BJ (cell line): Measurements from ENCODE around the gene CNIH3. TPM values are rescaled to one million over a fixed set of nuclear protein-coding genes. Genes with fewer than 3 reads are reported as not detected.

Source experiments
- CTCF ChIA-PET: fragments of 350-600 bp; formaldehyde crosslinking; extraction: SDS; loops from one replicate; lab custom pipeline; 2021; ENCODE audit warnings: antibody characterized with exemption, inconsistent platforms; lab: Yijun Ruan, JAX
- POLR2A ChIA-PET: fragments of 300-600 bp; sonication (Branson Sonifier 250); formaldehyde crosslinking; extraction: SDS; loops from one replicate; lab custom pipeline; 2021; ENCODE audit warnings: antibody characterized with exemption; lab: Charles Lee
- DNase-seq: peaks from one replicate; pipeline ENCODE4 v3.0.0-alpha.2; 2011; ENCODE audit warnings: low read depth
- H3K27me3 ChIP-seq: 2 replicates; pipeline ENCODE4 v1.6.0; 2011; ENCODE audit warnings: low read length; ENCODE audit not compliant: control insufficient read depth, insufficient read depth
- H3K36me3 ChIP-seq: 2 replicates; pipeline ENCODE4 v1.5.1; 2011; ENCODE audit warnings: low read length; ENCODE audit not compliant: control insufficient read depth, insufficient read depth
- H3K4me3 ChIP-seq: 2 replicates; pipeline ENCODE4 v1.5.1; 2011; ENCODE audit warnings: low read depth, mild to moderate bottlenecking, control low read depth, low read length
- polyA plus RNA-seq: library from polyadenylated mRNA; depleted of rRNA; stranded (reverse); fragments of >200 nt; gene quantifications from 2 replicates; pipeline ENCODE4 v1.2.3, GENCODE V29; 2011
- TF ChIP-seq, protein P1 (sequence below): IDR thresholded peaks from 2 replicates; pipeline ENCODE4 v1.5.1; 2011; ENCODE audit warnings: low read depth, mild to moderate bottlenecking, control low read depth, inconsistent platforms, low read length, moderate library complexity; ENCODE audit not compliant: insufficient read depth

Gene CNIH3
- polyA plus RNA-seq, 1 experiment: 2.9 TPM

DNA sequence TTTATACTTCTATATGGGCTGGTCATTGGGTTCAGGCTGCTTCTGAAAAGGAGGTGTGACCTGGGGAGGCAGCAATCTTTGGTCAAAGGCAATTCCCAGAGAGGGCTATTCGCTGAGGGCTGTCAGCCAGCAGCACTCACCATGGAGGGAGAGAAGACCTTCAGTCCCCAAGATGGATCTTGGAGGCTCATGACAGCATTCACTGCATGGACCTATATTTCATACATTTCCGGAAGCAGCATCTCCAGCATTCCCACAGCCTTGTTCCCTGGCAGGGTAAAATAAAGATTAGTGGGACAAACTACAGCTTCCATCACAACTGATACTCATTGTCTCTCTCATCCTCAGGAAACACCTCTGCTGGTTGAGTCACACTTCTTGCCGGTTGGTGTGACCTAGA is 146.6 kb downstream of the CNIH3 start:
- no peaks in the 10 kb centered on the region for H3K27me3 ChIP-seq

DNA sequence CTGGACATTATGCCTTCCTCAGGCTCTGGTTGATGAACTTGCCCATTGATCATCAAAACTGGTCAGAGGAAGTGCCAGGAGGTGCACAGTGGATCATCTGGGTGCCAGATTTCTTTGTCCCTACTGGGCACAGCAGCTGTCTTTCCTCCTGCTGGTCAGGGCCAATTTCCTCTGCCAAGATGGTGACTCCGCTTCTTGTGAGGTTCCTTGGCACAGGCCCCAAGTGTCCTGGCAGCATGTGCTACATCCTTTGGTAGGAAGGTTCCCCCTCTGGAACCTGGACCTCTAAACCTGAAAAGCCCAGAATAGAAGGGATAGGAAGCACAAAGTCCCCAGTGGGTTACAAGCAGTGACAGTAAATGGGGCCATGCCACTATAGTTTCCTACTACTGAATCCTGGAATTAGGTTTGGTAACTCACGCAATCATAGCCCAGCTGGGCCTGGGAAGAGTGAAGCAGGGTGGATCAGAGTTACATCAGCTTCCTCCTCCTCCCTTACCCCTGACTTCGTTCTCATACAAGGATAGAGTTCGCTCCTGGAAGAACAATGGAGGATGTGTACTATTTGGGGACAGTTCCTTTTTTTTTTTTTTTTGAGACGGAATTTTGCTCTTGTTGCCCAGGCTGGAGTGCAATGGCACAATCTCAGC is 147.1 kb downstream of the CNIH3 start:
- DNase-seq: no peak
- CTCF ChIA-PET: interaction anchor here (1.0 to 1.2 kb wide), 2 partner anchors 10 to 12 kb away, joined by 3 to 4 read pairs; no protein-coding TSS in a partner anchor
- TF ChIP-seq, protein P1, sequence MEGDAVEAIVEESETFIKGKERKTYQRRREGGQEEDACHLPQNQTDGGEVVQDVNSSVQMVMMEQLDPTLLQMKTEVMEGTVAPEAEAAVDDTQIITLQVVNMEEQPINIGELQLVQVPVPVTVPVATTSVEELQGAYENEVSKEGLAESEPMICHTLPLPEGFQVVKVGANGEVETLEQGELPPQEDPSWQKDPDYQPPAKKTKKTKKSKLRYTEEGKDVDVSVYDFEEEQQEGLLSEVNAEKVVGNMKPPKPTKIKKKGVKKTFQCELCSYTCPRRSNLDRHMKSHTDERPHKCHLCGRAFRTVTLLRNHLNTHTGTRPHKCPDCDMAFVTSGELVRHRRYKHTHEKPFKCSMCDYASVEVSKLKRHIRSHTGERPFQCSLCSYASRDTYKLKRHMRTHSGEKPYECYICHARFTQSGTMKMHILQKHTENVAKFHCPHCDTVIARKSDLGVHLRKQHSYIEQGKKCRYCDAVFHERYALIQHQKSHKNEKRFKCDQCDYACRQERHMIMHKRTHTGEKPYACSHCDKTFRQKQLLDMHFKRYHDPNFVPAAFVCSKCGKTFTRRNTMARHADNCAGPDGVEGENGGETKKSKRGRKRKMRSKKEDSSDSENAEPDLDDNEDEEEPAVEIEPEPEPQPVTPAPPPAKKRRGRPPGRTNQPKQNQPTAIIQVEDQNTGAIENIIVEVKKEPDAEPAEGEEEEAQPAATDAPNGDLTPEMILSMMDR: no peak
- Histone ChIP-seq H3K36me3 (no peaks in the 10 kb centered on the region), H3K27me3 (no peaks in the 10 kb centered on the region), H3K4me3 (no peak overlapping the region)
- POLR2A ChIA-PET: no interaction called here

More for the DNA sequence above, 146.6 kb downstream of the CNIH3 start:
- ChIA-PET POLR2A (no interaction called here), CTCF (interaction anchor here (1.2 kb wide), 1 partner anchor 12 kb away, joined by 3 read pairs; no protein-coding TSS in a partner anchor)
- Histone ChIP-seq H3K4me3 (no peak overlapping the region), H3K36me3 (no peaks in the 10 kb centered on the region)
- TF ChIP-seq, protein P1: no peak
- DNase-seq: no peak

DNA sequence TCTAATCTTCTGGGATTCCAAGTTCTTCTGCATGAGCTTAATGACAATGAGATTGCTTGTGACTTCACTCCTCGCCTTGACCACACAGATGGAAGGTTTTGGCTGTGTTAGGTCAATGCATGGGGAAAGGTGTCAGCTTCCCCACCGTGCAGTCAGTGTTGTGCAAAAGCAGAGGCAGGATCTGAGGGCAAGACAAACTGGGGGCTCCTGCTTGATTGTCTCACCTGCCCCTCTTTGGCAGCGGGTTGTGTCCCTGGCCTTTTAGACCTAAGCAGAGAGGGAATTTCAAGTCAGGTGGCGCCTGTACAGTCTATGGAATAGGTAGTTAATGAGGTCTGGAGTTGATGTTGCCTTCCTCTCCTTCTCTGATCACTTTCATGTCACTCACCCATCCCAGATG is 150.1 kb downstream of the CNIH3 start:
- ChIA-PET CTCF (interaction anchor here (0.8 to 0.9 kb wide), 2 partner anchors 39 to 87 kb away, joined by 3 read pairs; no protein-coding TSS in a partner anchor), POLR2A (no interaction called here)
- no peak for DNase-seq
- TF ChIP-seq, protein P1: no peak
- Histone ChIP-seq H3K36me3 (no peaks in the 10 kb centered on the region), H3K4me3 (no peak overlapping the region), H3K27me3 (no peaks in the 10 kb centered on the region)

DNA sequence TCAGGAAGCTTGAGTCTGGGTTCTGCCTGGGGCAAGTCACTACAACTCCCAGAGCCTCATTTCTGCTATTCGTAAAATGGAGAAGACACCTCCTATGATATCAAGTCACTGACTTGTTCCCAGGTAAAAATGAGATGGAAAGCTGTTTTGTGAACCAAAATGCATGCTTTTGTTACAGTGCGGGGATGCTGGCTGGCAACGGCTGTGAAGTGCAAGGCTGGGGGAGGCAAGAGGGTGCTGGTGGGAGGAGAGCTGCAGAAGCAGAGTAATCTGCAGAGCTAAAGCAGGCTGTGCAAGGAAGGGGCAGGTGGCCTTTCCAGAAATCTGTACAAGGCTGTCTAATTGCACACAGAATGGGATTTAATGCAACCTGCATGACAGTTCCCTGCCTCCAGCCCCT is 150.9 kb downstream of the CNIH3 start:
- POLR2A ChIA-PET: no interaction called here
- CTCF ChIA-PET: no interaction called here
- TF ChIP-seq, protein P1: no peak
- Histone ChIP-seq H3K4me3 (no peak overlapping the region), H3K27me3 (no peaks in the 10 kb centered on the region), H3K36me3 (no peaks in the 10 kb centered on the region)
- no peak for DNase-seq

DNA sequence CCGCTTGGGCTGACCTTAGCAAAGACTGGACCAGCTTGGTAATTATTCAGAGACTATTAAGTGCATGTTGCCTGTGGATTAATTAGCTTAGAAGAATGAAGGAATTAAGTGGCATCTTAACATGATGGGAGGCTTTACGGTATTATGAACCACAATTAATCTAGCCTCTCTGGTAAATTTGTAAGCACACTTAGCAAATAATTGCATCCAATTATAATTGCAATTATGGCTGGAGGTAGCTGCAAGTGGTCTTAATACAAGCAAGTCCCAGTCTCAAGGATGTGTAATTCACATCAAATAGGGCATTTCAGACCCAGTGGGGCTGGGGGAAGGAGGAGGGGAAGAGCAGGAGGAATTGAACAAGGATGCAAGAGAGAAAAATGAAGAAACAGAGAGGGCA is 151.6 kb downstream of the CNIH3 start:
- no peaks in the 10 kb centered on the region for H3K27me3 ChIP-seq
- CTCF ChIA-PET: interaction anchor here (1.4 kb wide), 1 partner anchor 123 kb away, joined by 4 read pairs; no protein-coding TSS in a partner anchor
- POLR2A ChIA-PET: no interaction called here

More for the DNA sequence above, 151.6 kb downstream of the CNIH3 start:
- DNase-seq: no peak
- H3K36me3 ChIP-seq: no peaks in the 10 kb centered on the region
- no peak overlapping the region for H3K4me3 ChIP-seq
- TF ChIP-seq, protein P1: no peak
